K562 (cell line): Measurements from ENCODE around the gene STMP1.

Source experiments
- NFATC3 ChIP-seq: fragments of 450-650 bp; IDR thresholded peaks from 2 replicates; pipeline ENCODE4 v1.6.1; 2017; ENCODE audit warnings: mild to moderate bottlenecking
- POLR2A ChIP-seq: fragments of 450-650 bp; conservative IDR thresholded peaks from 2 replicates; pipeline ENCODE4 v1.6.1; 2016
- POLR2AphosphoS2 ChIP-seq: IDR thresholded peaks from 2 replicates; pipeline ENCODE4 v1.6.1; 2012; ENCODE audit warnings: low read length, improper control_type of control experiment
- RCOR1 ChIP-seq, 2 experiments: IDR thresholded peaks; 2 replicates each; pipeline ENCODE4 v1.6.1; 2012; ENCODE audit warnings: low read depth in 2 of 2, low read length in 2 of 2, borderline replicate concordance in 1 of 2, improper control_type of control experiment in 1 of 2

- TF ChIP-seq POLR2A (no peak), POLR2AphosphoS2 (no peak), NFATC3 (no peak), RCOR1 (IDR thresholded peaks at IDR 0.05; ENCODE audit: borderline replicate concordance in 1 of 2, low read depth in 2 of 2, low read length in 2 of 2) (no peak)
These were observed 57.4 kb downstream of the STMP1 start for GRCh38 chr7:135719688-135720087.
